Stimulated activated naive B cell treated with anti-CD40 and anti-IgM and Interleukin-4, amounts not matched to agents 10 μg/mL and 1 μg/mL and 100 μg/mL, for 72 hours (primary cell): ENCODE data around the gene ELK4.

ENCODE experiments used
- ATAC-seq, 2 donors: fragments of 150-1000 bp; cut with Tn5 transposase; replicated peaks; 2 replicates each; pipeline ENCODE4 v1.10.0; 2021; ENCODE audit warnings: moderate library complexity in 1 of 2
- DNase-seq: peaks from one replicate; pipeline ENCODE4 v3.0.0; 2021
- H3K27ac Mint-ChIP-seq: one replicate; pipeline ENCODE4 v1.8.0; 2022; ENCODE audit warnings: mild to moderate bottlenecking, mixed read lengths
- H3K27me3 Mint-ChIP-seq, 2 donors: one replicate each; pipeline ENCODE4 v1.8.0; 2022; ENCODE audit warnings: mixed read lengths in 2 of 2
- H3K36me3 Mint-ChIP-seq, 2 donors: one replicate each; pipeline ENCODE4 v1.8.0; 2022; ENCODE audit warnings: mixed read lengths in 2 of 2, mild to moderate bottlenecking in 1 of 2
- H3K4me1 Mint-ChIP-seq, 2 donors: one replicate each; pipeline ENCODE4 v1.8.0; 2022; ENCODE audit warnings: mixed read lengths in 2 of 2, mild to moderate bottlenecking in 1 of 2
- H3K4me3 Mint-ChIP-seq, 2 donors: one replicate each; pipeline ENCODE4 v1.8.0; 2022; ENCODE audit warnings: mild to moderate bottlenecking in 2 of 2, mixed read lengths in 2 of 2, moderate library complexity in 1 of 2
- H3K9me3 Mint-ChIP-seq, 2 donors: one replicate each; pipeline ENCODE4 v1.8.0; 2022; ENCODE audit warnings: mixed read lengths in 2 of 2, mild to moderate bottlenecking in 1 of 2

Gene ELK4

DNA sequence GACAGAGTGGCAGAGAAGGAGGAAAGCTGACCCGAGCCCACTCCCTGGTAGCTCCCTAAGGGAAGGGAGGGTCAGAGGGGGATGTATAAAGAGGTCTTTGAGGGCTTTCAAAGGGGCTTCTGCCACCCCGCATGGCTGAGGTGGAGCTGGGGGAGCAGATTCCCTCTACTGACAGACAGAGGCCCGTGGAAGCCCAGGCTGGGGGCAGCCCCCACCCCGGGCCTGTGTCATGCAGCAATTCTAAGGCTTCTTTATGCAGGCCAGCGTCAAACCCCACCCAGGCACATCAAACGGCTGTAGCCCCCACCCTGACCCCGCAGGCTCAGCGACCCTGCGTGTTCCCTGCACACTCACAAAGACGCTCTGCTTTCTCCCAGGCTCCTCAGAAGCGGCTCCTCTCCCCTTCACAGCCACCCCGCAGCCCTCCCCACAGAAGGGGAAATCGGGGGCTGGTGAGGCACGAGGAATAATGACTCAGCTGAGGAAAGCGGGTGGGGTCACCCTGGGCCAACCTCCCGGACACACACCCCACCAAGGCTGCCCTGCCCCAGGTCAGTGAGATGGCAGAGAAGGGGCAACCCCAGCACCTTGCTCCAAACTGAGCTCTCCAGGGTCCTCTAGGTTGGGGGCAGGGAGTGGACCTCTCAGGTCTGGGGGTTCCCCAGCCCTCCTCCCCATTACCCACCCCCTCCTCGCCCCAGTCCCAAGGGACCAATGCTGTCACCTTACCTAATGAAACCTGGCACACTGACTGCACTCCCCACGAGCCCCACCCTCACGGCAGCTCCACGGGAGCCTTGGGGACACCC, 37.7 kb upstream of the ELK4 start:
- H3K36me3 Mint-ChIP-seq, result peaks cover 0 to 3% of the 10 kb centered on the region in 2 donors
- peak overlapping the region; percentile 95 for H3K27ac Mint-ChIP-seq
- H3K4me3 Mint-ChIP-seq, result peak overlapping the region; percentile 55 to 79
- ATAC-seq (peak; percentile 67 to 73), DNase-seq (peak; percentile 71)
- H3K9me3 Mint-ChIP-seq, result no peaks in the 10 kb centered on the region
- peaks cover 61 to 90% of the 10 kb centered on the region in 2 donors for H3K4me1 Mint-ChIP-seq
- no peaks in the 10 kb centered on the region for H3K27me3 Mint-ChIP-seq

DNA sequence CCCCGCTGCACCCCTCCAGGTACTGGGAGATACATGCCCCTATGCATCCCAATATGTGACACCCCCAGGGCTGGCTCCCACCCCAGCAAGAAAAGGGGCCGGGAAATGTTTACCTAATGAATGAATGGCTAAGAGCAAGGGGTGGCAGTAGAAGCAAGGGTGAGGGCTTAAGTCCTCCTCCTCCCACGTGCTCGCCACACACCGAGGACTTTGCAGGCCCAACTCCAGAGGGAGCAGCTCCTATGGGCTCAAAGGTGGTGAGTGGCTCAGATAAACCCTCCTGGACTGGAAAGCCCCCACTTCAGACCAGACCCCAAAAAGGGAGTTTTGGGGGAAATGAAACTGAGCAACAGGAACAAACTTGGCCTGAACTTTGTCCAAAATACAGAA, 37.1 kb upstream of the ELK4 start:
- H3K27me3 Mint-ChIP-seq, result no peaks in the 10 kb centered on the region
- peak; percentile 70 to 71 for ATAC-seq
- H3K4me1 Mint-ChIP-seq, result peaks cover 64 to 93% of the 10 kb centered on the region in 2 donors

DNA sequence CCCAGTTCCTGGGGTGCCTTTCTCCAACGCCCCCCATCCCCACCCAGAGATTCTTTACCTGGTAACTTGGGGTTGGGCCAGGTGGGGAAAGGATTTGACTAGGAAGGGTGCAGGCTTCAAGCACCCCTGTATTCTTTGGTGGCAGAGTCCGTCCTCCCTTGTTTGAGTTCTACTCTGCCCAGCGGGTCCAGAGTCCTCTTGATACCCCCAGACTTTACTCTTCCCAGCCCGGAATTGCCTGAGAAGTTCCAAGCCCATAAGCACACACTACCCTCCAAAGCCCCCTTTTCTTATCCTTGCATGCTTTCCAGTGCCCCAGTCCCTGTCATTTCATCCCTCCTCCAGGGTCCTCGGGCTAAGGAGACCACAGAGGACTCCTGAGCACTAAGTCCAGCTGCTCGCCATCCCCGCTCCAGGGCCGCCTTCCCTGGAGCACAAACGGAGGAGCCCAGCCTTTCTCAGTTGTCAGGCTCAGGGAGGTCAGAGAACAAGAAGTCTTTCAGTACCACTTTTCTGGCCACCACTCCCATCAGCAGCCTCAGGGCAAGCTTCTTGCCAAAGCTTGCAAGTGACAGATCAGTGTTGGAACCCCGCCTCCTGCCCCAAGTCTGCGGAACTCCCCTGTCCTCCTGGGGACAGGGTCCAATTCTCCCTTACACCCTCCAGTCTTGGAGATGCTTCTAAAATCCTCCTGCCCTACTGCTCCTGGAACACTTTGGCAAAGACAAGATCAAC, 36.3 kb upstream of the ELK4 start:
- H3K4me3 Mint-ChIP-seq, result peak overlapping the region; percentile 69 to 74
- ATAC-seq (no peak), DNase-seq (no peak)
- peak overlapping the region; percentile 95 for H3K27ac Mint-ChIP-seq
- peaks cover 63 to 91% of the 10 kb centered on the region in 2 donors for H3K4me1 Mint-ChIP-seq
- no peaks in the 10 kb centered on the region for H3K27me3 Mint-ChIP-seq
- H3K36me3 Mint-ChIP-seq, result peaks cover 2 to 9% of the 10 kb centered on the region in 2 donors
- H3K9me3 Mint-ChIP-seq, result no peaks in the 10 kb centered on the region

More for the DNA sequence above, 37.1 kb upstream of the ELK4 start:
- peaks cover 0 to 3% of the 10 kb centered on the region in 2 donors for H3K36me3 Mint-ChIP-seq
- peak; percentile 73 for DNase-seq
- H3K27ac Mint-ChIP-seq, result peak overlapping the region; percentile 95
- peak overlapping the region; percentile 55 to 79 for H3K4me3 Mint-ChIP-seq
- no peaks in the 10 kb centered on the region for H3K9me3 Mint-ChIP-seq

DNA sequence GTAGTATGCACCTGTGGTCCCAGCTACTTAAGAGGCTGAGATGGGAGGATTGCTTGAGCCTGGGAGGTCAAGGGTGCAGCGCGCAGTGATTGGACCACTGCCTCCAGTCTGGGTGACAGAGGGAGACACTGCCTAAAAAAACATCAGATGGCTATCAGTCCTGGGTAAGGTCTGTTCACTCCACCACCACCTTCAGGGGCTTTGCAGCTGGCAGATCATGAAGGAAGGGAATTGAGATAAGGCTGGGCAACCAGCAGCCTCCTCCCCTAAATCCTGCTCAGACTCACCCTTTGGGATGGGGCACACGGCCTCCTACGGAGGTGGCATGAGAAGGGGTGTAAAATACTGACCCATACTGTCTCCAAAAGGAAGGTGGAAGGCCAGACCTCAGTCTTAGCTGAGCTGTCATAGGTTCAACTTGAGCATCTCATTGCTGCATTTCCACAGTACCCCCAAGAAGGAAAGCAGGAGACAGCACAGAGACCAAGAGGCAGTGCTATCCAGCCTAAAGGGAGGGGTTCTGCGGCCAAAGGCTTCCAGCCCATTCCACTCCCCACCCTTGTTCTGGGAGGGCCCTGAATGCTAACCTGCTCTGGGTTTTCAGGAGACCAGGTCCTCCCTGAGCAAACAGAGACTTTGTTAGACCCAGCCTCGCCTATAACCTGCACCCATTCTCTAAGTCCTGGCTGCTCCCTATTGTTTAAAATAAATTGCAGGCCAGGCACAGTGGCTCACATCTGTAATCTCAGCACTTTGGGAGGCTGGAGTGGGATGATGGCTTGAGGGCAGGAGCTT, 34.8 kb upstream of the ELK4 start:
- H3K4me1 Mint-ChIP-seq, result peaks cover 58 to 97% of the 10 kb centered on the region in 2 donors
- H3K27ac Mint-ChIP-seq, result peak overlapping the region; percentile 16
- H3K9me3 Mint-ChIP-seq, result no peaks in the 10 kb centered on the region
- H3K4me3 Mint-ChIP-seq, result peak overlapping the region; percentile 22 to 29
- no peak for ATAC-seq
- peaks cover 7 to 18% of the 10 kb centered on the region in 2 donors for H3K36me3 Mint-ChIP-seq
- DNase-seq, result no peak
- no peaks in the 10 kb centered on the region for H3K27me3 Mint-ChIP-seq

DNA sequence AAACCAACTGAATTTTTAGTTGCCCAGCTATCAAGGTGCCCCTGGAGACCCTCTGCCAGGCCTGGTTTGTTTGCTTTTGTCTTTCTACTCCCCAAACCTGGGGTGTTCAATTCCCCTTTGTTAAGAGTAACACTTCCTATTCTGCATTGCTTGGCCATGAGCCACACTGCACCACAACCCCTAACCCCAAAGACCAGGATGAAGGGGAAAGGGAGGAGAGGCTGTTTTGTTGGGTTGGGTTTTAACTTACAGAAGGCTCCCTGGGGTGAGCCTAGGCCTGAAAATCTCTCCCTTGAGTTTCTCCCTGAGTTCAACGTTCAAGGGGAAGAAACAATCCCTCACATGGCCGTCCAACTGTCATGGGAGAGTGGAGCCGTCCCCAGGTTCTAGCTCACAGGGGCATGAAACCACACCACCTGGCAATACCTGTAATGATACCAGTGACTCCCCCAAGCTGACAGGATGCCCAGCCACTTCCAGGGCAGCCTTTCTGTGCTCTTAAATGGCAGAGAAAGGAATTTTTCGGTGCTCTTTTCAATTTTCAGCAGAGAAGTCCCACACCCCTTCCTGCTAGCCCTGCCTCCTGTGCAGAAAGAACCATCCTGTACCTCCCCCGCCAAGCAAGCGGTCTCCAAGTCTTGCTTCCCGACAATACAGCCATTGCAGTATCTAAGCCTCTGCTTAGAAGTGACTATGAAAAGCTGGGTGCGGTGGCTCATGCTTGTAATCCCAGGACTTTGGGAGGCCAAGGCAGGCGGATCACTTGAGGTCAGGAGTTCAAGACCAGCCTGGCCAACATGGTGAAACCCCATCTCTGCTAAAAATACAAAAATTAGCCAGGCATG, 33.6 kb upstream of the ELK4 start:
- Mint-ChIP-seq H3K36me3 (peaks cover 7 to 18% of the 10 kb centered on the region in 2 donors), H3K27me3 (no peaks in the 10 kb centered on the region), H3K4me3 (peak overlapping the region; percentile 22 to 25), H3K9me3 (no peaks in the 10 kb centered on the region), H3K27ac (peak overlapping the region; percentile 16), H3K4me1 (peaks cover 57 to 94% of the 10 kb centered on the region in 2 donors)
- DNase-seq (no peak), ATAC-seq (no peak)

DNA sequence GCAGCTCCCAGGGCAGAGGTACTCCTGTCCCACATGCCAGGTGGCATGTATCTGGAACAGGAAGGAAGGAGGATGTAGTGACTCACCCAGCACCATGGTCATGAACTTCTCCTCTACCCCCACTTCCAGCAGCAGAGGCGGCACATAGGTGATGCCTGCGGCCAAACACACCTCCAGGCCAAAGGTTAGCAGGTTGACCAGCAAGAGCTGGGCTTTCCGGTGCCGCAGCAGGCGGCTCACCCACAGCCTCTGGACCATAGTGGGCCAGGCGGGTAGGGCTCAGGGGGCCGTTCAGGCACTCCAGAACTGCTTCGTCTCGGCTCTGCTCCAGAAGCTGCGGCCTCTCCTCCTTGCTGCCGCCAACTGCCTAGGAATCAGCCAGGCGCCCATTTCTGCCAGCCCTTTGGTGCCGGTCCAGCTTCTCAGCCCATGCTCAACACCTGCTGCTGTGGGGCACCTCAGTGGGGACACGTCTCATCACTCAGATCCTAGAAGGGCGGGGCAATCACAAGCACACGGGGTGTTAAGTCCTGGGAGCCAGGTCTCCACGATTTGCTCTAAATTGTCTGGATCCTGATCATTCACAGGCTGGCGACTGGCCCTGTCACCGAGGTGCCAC, 32.7 kb upstream of the ELK4 start:
- Mint-ChIP-seq H3K27ac (no peak overlapping the region), H3K9me3 (no peaks in the 10 kb centered on the region), H3K36me3 (peaks cover 7 to 18% of the 10 kb centered on the region in 2 donors), H3K27me3 (no peaks in the 10 kb centered on the region), H3K4me1 (peaks cover 59 to 94% of the 10 kb centered on the region in 2 donors), H3K4me3 (no peak overlapping the region)
- no peak for ATAC-seq
- no peak for DNase-seq

DNA sequence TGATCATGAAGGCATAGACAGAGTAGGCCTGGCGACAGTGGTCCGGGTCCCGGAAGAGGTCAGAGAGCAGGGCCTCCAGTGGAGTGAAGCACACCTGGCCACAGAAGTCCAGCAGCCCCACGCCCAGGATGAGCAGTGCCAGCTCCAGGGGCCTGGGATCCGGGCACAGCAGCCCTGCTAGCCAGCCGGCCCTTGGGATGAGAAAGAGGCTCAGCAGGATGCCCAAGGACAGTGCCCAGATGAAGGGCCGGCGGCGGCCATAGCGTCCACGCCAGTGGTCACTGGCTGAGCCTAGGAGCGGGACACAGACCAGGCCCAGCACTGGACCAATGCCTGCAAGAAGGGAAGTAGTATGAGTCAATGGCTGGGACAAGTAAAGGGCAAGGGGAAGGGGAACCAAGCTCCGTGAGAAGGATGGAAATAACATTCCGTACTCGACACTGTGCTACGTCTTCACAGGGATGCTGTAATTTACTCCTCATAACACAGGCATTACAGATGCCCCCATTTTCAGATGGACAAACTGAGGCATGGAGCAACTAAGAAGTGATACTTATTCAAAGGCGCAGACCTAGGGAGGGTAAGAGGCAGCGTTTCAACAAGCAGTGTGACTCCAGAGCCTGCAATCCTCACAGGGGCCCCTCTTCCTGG, 31.6 kb upstream of the ELK4 start:
- H3K4me3 Mint-ChIP-seq, result no peak overlapping the region
- peaks cover 7 to 23% of the 10 kb centered on the region in 2 donors for H3K36me3 Mint-ChIP-seq
- no peak overlapping the region for H3K27ac Mint-ChIP-seq
- no peaks in the 10 kb centered on the region for H3K9me3 Mint-ChIP-seq
- H3K4me1 Mint-ChIP-seq, result peaks cover 57 to 93% of the 10 kb centered on the region in 2 donors
- no peaks in the 10 kb centered on the region for H3K27me3 Mint-ChIP-seq
- DNase-seq (no peak), ATAC-seq (no peak)

DNA sequence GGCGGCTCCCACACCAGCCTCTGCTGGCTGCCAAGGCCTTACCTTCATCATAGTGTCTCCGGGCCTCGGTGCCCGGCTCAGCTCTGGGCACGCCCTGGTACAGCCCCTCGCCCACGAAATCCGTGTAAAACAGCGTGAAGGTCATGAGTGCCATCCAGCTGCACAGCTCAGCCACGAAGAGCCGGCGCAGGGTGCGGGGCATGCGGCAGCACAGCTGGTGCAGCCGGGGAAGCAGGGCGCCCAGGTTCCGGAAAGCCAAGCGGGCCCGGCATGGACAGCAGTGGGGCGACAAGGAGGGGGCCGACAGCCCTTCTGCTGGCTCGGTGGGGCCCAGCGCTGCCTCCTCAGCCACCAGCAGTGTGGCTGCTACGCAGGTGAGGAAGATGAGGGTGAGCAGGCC, 31.0 kb upstream of the ELK4 start:
- no peak for ATAC-seq
- H3K4me3 Mint-ChIP-seq, result no peak overlapping the region
- H3K27ac Mint-ChIP-seq, result no peak overlapping the region
- peaks cover 51 to 86% of the 10 kb centered on the region in 2 donors for H3K4me1 Mint-ChIP-seq
- H3K9me3 Mint-ChIP-seq, result no peaks in the 10 kb centered on the region
- no peak for DNase-seq
- H3K36me3 Mint-ChIP-seq, result peaks cover 7 to 20% of the 10 kb centered on the region in 2 donors
- no peaks in the 10 kb centered on the region for H3K27me3 Mint-ChIP-seq

DNA sequence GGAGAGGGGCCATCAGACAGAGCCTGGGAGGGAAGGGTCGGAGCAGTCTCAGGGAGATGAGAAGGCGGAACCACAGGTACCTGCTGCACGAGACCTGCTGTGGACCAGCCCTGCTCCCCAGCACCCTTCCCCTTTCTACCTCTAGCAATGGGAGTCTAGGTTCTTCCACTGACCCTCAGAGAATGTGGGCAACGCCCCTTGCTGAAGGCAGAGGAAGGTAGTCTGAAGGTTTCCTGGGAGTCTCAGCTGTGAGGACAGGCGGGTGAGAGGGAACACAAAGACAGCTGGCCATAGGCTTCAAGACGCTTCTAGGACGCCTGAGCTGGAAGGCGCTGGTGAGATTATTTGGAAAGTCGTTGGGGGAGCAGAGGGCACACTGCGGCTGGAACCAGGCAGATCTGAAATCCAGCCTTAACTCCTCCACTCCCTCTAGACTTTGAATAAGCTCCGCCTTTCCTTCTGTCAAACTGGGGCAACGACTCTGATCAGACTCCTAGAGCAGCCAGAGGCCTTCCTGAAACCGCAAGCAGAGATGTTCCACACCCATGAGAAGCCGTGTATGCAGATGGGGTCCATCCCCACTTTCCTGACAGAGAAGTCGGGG, 30.4 kb upstream of the ELK4 start:
- no peak overlapping the region for H3K4me3 Mint-ChIP-seq
- no peak for ATAC-seq
- H3K27ac Mint-ChIP-seq, result no peak overlapping the region
- peaks cover 51 to 81% of the 10 kb centered on the region in 2 donors for H3K4me1 Mint-ChIP-seq
- no peak for DNase-seq
- H3K27me3 Mint-ChIP-seq, result no peaks in the 10 kb centered on the region
- H3K36me3 Mint-ChIP-seq, result peaks cover 7 to 24% of the 10 kb centered on the region in 2 donors
- no peaks in the 10 kb centered on the region for H3K9me3 Mint-ChIP-seq

DNA sequence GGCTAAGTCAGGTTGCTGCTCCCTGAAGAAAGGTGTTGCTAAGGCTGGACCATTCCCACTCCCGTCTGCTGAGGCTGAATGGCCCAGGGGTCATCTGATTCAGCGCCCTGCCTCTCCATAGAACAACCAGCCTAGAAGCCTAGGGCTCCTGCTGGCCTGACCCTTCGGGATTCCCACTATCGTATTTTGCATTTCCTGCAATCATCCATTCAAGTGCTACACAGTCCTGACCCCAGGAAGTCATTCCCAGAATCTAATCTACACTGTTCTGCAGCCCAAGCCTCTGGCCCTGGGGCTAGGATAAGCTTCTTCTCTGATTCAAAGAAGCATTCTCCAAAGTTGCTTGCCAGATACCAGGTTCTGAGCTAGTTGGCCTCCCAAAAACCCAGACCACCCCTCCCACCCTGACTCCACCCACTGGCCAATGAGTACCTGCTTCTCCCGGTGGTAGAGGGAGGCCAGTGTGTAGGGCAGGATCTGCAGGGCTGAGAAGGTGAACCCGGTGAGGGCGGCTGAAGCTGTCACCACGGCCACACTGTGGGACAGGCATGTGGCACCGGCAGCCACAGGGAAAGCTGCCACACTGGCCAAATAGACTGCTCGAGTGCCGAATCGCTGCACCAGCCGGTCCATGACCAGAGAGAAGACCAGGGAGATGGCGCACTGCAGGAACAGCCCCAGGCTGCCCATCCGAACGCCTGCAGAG, 29.8 kb upstream of the ELK4 start:
- H3K4me3 Mint-ChIP-seq, result no peak overlapping the region

DNA sequence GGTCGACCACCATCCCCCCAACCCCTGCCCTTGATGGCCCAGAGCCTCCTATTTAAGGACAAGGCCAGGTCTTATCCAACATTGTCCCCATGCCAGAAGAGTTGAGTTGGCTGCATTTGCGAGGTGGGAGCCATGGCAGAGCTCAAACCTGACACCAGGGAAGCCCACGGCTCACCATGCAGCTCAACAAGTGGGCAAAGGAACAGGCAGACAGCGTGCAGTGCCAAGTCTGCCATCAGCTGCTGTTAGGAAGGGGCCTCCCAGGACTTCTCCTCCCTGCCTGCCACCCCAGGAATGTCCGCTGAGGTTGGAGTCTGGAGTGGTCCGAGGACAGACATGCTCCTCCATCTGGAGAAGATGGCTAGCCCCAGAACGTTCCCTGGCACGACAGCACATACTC, 28.6 kb upstream of the ELK4 start:
- no peak overlapping the region for H3K4me3 Mint-ChIP-seq
- DNase-seq, result no peak
- peaks cover 40 to 62% of the 10 kb centered on the region in 2 donors for H3K4me1 Mint-ChIP-seq
- H3K27ac Mint-ChIP-seq, result no peak overlapping the region
- H3K36me3 Mint-ChIP-seq, result peaks cover 7 to 24% of the 10 kb centered on the region in 2 donors
- H3K27me3 Mint-ChIP-seq, result no peaks in the 10 kb centered on the region
- no peaks in the 10 kb centered on the region for H3K9me3 Mint-ChIP-seq
- no peak for ATAC-seq

More for the DNA sequence above, 29.8 kb upstream of the ELK4 start:
- ATAC-seq, result no peak
- peaks cover 7 to 24% of the 10 kb centered on the region in 2 donors for H3K36me3 Mint-ChIP-seq
- H3K4me1 Mint-ChIP-seq, result peaks cover 50 to 74% of the 10 kb centered on the region in 2 donors
- H3K9me3 Mint-ChIP-seq, result no peaks in the 10 kb centered on the region
- no peaks in the 10 kb centered on the region for H3K27me3 Mint-ChIP-seq
- no peak for DNase-seq
- H3K27ac Mint-ChIP-seq, result no peak overlapping the region
